ENCODE results near the gene TRIP12.
A peak's percentile ranks its signal among the peaks of the same experiment; 100 is the strongest.
"Not testable (repeated sequence)": the region's sequence is repeated elsewhere in the genome, so short reads cannot be mapped to it uniquely, and the experiment has no call there.

DNA sequence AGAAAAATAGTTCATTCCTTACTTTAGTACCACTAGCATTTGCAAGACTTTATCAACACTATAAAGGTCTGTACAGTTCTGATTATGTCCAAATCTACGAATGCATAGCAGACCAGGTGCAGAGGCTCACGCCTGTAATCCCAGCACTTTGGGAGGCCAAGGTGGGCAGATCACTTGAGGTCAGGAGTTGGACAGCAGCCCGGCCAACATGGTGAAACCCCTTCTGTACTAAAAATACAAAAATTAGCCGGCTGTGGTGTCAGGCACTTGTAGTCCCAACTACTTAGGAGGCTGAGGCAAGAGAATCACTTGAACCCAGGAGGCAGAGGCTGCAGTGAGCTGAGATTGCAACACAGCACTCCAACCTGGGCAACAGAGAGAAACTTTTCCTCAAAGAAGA, 87.4 kb downstream of the TRIP12 start:
- TF ChIP-seq, protein P1, sequence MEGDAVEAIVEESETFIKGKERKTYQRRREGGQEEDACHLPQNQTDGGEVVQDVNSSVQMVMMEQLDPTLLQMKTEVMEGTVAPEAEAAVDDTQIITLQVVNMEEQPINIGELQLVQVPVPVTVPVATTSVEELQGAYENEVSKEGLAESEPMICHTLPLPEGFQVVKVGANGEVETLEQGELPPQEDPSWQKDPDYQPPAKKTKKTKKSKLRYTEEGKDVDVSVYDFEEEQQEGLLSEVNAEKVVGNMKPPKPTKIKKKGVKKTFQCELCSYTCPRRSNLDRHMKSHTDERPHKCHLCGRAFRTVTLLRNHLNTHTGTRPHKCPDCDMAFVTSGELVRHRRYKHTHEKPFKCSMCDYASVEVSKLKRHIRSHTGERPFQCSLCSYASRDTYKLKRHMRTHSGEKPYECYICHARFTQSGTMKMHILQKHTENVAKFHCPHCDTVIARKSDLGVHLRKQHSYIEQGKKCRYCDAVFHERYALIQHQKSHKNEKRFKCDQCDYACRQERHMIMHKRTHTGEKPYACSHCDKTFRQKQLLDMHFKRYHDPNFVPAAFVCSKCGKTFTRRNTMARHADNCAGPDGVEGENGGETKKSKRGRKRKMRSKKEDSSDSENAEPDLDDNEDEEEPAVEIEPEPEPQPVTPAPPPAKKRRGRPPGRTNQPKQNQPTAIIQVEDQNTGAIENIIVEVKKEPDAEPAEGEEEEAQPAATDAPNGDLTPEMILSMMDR (IDR thresholded peaks at IDR 0.05; ENCODE audit: insufficient read depth, low read length), result not testable (repeated sequence)
- TF ChIP-seq POLR2AphosphoS5, GABPA (IDR thresholded peaks at IDR 0.05; ENCODE audit: low read depth): not testable (repeated sequence)
- TF ChIP-seq, protein P2, sequence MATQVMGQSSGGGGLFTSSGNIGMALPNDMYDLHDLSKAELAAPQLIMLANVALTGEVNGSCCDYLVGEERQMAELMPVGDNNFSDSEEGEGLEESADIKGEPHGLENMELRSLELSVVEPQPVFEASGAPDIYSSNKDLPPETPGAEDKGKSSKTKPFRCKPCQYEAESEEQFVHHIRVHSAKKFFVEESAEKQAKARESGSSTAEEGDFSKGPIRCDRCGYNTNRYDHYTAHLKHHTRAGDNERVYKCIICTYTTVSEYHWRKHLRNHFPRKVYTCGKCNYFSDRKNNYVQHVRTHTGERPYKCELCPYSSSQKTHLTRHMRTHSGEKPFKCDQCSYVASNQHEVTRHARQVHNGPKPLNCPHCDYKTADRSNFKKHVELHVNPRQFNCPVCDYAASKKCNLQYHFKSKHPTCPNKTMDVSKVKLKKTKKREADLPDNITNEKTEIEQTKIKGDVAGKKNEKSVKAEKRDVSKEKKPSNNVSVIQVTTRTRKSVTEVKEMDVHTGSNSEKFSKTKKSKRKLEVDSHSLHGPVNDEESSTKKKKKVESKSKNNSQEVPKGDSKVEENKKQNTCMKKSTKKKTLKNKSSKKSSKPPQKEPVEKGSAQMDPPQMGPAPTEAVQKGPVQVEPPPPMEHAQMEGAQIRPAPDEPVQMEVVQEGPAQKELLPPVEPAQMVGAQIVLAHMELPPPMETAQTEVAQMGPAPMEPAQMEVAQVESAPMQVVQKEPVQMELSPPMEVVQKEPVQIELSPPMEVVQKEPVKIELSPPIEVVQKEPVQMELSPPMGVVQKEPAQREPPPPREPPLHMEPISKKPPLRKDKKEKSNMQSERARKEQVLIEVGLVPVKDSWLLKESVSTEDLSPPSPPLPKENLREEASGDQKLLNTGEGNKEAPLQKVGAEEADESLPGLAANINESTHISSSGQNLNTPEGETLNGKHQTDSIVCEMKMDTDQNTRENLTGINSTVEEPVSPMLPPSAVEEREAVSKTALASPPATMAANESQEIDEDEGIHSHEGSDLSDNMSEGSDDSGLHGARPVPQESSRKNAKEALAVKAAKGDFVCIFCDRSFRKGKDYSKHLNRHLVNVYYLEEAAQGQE (IDR thresholded peaks at IDR 0.05; ENCODE audit: insufficient replicate concordance, low read depth), result peak; percentile 76
